KMS-11 (cell line): ENCODE results near the gene VIT.

Source experiments
- H2AFZ ChIP-seq: fragments of 200-600 bp; sonication (generic); 2 replicates; pipeline ENCODE4 v1.6.1; 2016; ENCODE audit warnings: antibody characterized with exemption, mixed run types, low read depth
- H3K27ac ChIP-seq: fragments of 200-600 bp; sonication (generic); 2 replicates; pipeline ENCODE4 v1.6.1; 2016; ENCODE audit warnings: mild to moderate bottlenecking, mixed run types
- H3K27me3 ChIP-seq: fragments of 200-600 bp; sonication (generic); 2 replicates; pipeline ENCODE4 v1.6.1; 2017; ENCODE audit warnings: mild to moderate bottlenecking, low read depth, mixed run types, moderate library complexity; ENCODE audit not compliant: insufficient read depth
- H3K36me3 ChIP-seq: fragments of 200-600 bp; sonication (generic); 2 replicates; pipeline ENCODE4 v1.6.1; 2017; ENCODE audit warnings: mild to moderate bottlenecking, mixed run types; ENCODE audit not compliant: insufficient read depth
- H3K4me1 ChIP-seq: fragments of 200-600 bp; sonication (generic); 2 replicates; pipeline ENCODE4 v1.6.1; 2016; ENCODE audit warnings: mild to moderate bottlenecking, low read depth, mixed run types; ENCODE audit not compliant: poor library complexity, severe bottlenecking
- H3K4me2 ChIP-seq: fragments of 200-600 bp; sonication (generic); 2 replicates; pipeline ENCODE4 v1.7.0; 2016; ENCODE audit warnings: mild to moderate bottlenecking, mixed run types
- H3K4me3 ChIP-seq: fragments of 200-600 bp; sonication (generic); IDR thresholded peaks from 2 replicates; pipeline ENCODE4 v1.6.1; 2017; ENCODE audit warnings: low read depth, low read length, mixed read lengths; ENCODE audit not compliant: insufficient read depth
- H3K79me2 ChIP-seq: fragments of 200-600 bp; sonication (generic); 2 replicates; pipeline ENCODE4 v1.6.1; 2016; ENCODE audit warnings: low read depth, mixed run types; ENCODE audit not compliant: insufficient read depth
- H3K9ac ChIP-seq: fragments of 200-600 bp; sonication (generic); 2 replicates; pipeline ENCODE4 v1.6.1; 2016; ENCODE audit warnings: mild to moderate bottlenecking, mixed run types
- H4K20me1 ChIP-seq: fragments of 200-600 bp; sonication (generic); 2 replicates; pipeline ENCODE4 v1.6.1; 2016; ENCODE audit warnings: mild to moderate bottlenecking, mixed run types; ENCODE audit not compliant: insufficient read depth
- CTCF ChIP-seq: fragments of 200-600 bp; sonication (generic); conservative IDR thresholded peaks from 2 replicates; pipeline ENCODE4 v1.6.1; 2017; ENCODE audit warnings: low read depth, mild to moderate bottlenecking, antibody characterized with exemption, low read length, moderate library complexity, mixed read lengths

Gene VIT

GRCh38 chr2:36858551-36859365 lies 162.3 kb downstream of the VIT start:
- H3K9ac ChIP-seq, result no peak overlapping the region

GRCh38 chr2:36859366-36859792 lies 162.9 kb downstream of the VIT start:
- Histone ChIP-seq H3K4me3 (no peak overlapping the region), H2AFZ (no peak overlapping the region), H3K4me1 (peaks cover 19% of the 10 kb centered on the region), H3K79me2 (no peaks in the 10 kb centered on the region), H3K27ac (no peak overlapping the region), H4K20me1 (no peaks in the 10 kb centered on the region), H3K36me3 (no peaks in the 10 kb centered on the region), H3K9ac (no peak overlapping the region), H3K4me2 (no peak overlapping the region), H3K27me3 (no peaks in the 10 kb centered on the region)
- TF ChIP-seq CTCF, result no peak

More at GRCh38 chr2:36858551-36859365, 162.3 kb downstream of the VIT start:
- H3K79me2 ChIP-seq, result no peaks in the 10 kb centered on the region
- no peaks in the 10 kb centered on the region for H3K27me3 ChIP-seq
- no peak overlapping the region for H3K4me3 ChIP-seq
- H3K27ac ChIP-seq, result no peak overlapping the region
- H3K4me1 ChIP-seq, result peaks cover 19% of the 10 kb centered on the region
- TF ChIP-seq CTCF, result no peak
- no peak overlapping the region for H3K4me2 ChIP-seq
- H4K20me1 ChIP-seq, result no peaks in the 10 kb centered on the region
- no peak overlapping the region for H2AFZ ChIP-seq
- H3K36me3 ChIP-seq, result no peaks in the 10 kb centered on the region

GRCh38 chr2:36861896-36862295 lies 165.4 kb downstream of the VIT start:
- Histone ChIP-seq H3K4me3 (no peak overlapping the region), H3K4me1 (peaks cover 19% of the 10 kb centered on the region), H3K36me3 (no peaks in the 10 kb centered on the region), H2AFZ (no peak overlapping the region), H4K20me1 (no peaks in the 10 kb centered on the region), H3K27ac (no peak overlapping the region), H3K27me3 (no peaks in the 10 kb centered on the region), H3K79me2 (no peaks in the 10 kb centered on the region), H3K4me2 (no peak overlapping the region), H3K9ac (no peak overlapping the region)
- no peak for TF ChIP-seq CTCF
